Fibroblast of skin of right biceps (primary cell): ENCODE measurements around the gene FSIP2.

ENCODE experiments used
- DNase-seq: peaks from one replicate; pipeline ENCODE4 v3.0.0-alpha.2; 2013

Gene FSIP2

GRCh38 chr2:185738679-185739472, at the start of gene FSIP2:
TSS of gene FSIP2 (plus strand) at chr2:185738804. CDS start at chr2:185738895, 91 bp downstream.
- peak; percentile 75 for DNase-seq

- peak; percentile 3 for DNase-seq
Observed at GRCh38 chr2:185689906-185690539, 48.6 kb upstream of the FSIP2 start.

- DNase-seq: no peak
Observed at GRCh38 chr2:185695711-185696235, 42.8 kb upstream of the FSIP2 start.

GRCh38 chr2:185700883-185701282, 37.7 kb upstream of the FSIP2 start:
- DNase-seq: no peak

- no peak for DNase-seq
Observed at GRCh38 chr2:185734658-185735057, 3.9 kb upstream of the FSIP2 start.

- no peak for DNase-seq
Observed at GRCh38 chr2:185736210-185736609, 2.4 kb upstream of the FSIP2 start.

- no peak for DNase-seq
Observed at GRCh38 chr2:185745864-185746859, 7.6 kb downstream of the FSIP2 start.

GRCh38 chr2:185757356-185757755, 18.8 kb downstream of the FSIP2 start:
- DNase-seq: peak; percentile 25

GRCh38 chr2:185771396-185771795, 32.8 kb downstream of the FSIP2 start:
- DNase-seq: no peak

GRCh38 chr2:185780890-185781289, 42.3 kb downstream of the FSIP2 start:
- DNase-seq: peak; percentile 2

GRCh38 chr2:185782223-185782769, 43.7 kb downstream of the FSIP2 start:
- no peak for DNase-seq

- DNase-seq: no peak
Observed at GRCh38 chr2:185785156-185785555, 46.6 kb downstream of the FSIP2 start.

GRCh38 chr2:185785851-185786473, 47.4 kb downstream of the FSIP2 start:
- DNase-seq: no peak

- peak; percentile 62 for DNase-seq
Observed at GRCh38 chr2:185787227-185788145, 48.9 kb downstream of the FSIP2 start.

GRCh38 chr2:185790361-185790760, 51.8 kb downstream of the FSIP2 start:
- no peak for DNase-seq

- DNase-seq: peak; percentile 35
Observed at GRCh38 chr2:185793532-185794345, 55.1 kb downstream of the FSIP2 start.

GRCh38 chr2:185796758-185797157, 58.2 kb downstream of the FSIP2 start:
- no peak for DNase-seq

- no peak for DNase-seq
Observed at GRCh38 chr2:185802926-185803325, 64.3 kb downstream of the FSIP2 start.

- no peak for DNase-seq
Observed at GRCh38 chr2:185806783-185807182, 68.2 kb downstream of the FSIP2 start.

GRCh38 chr2:185807351-185807750, 68.7 kb downstream of the FSIP2 start:
- DNase-seq: no peak
